Stimulated activated CD4-positive, alpha-beta T cell treated with anti-CD3 and anti-CD28 coated beads, Interleukin-2, amount 100 ng/mL, for 24 hours (primary cell): ENCODE measurements around the gene CTIF.
A peak's percentile ranks its signal among the peaks of the same experiment; 100 is the strongest.

Experiments
- DNase-seq, 2 donors: peaks; one replicate each; pipeline ENCODE4 v3.0.0-alpha.2; 2020

The CTIF gene

GRCh38 chr18:48828194-48828545 lies 289.3 kb downstream of the CTIF start:
- DNase-seq, result peak in 1 of 2 donors; percentile 6

- DNase-seq, result peak in 1 of 2 donors; percentile 13
Measured at GRCh38 chr18:48828691-48829442, 290.0 kb downstream of the CTIF start.

- peak in 1 of 2 donors; percentile 11 for DNase-seq
Measured at GRCh38 chr18:48829443-48830149, 290.8 kb downstream of the CTIF start.

GRCh38 chr18:48831113-48831759 lies 292.4 kb downstream of the CTIF start:
- DNase-seq, result peak in 1 of 2 donors; percentile 13

- DNase-seq, result peak in 1 of 2 donors; percentile 11
Measured at GRCh38 chr18:48831802-48832201, 293.0 kb downstream of the CTIF start.

GRCh38 chr18:48832938-48833700 lies 294.3 kb downstream of the CTIF start:
- DNase-seq, result peak in 1 of 2 donors; percentile 24

GRCh38 chr18:48833701-48834412 lies 295.0 kb downstream of the CTIF start:
- peak; percentile 60 to 70 for DNase-seq

- DNase-seq, result peak; percentile 72 to 79
Measured at GRCh38 chr18:48834413-48835031, 295.7 kb downstream of the CTIF start.

- no peak for DNase-seq
Measured at GRCh38 chr18:48835119-48835518, 296.3 kb downstream of the CTIF start.

GRCh38 chr18:48835745-48836170 lies 296.9 kb downstream of the CTIF start:
- DNase-seq, result no peak

- no peak for DNase-seq
Measured at GRCh38 chr18:48836231-48836805, 297.5 kb downstream of the CTIF start.

GRCh38 chr18:48836806-48837615 lies 298.2 kb downstream of the CTIF start:
- DNase-seq, result no peak

- no peak for DNase-seq
Measured at GRCh38 chr18:48837676-48838075, 298.8 kb downstream of the CTIF start.

GRCh38 chr18:48838166-48838775 lies 299.4 kb downstream of the CTIF start:
- DNase-seq, result no peak

- DNase-seq, result no peak
Measured at GRCh38 chr18:48838921-48839818, 300.3 kb downstream of the CTIF start.

GRCh38 chr18:48839819-48840490 lies 301.1 kb downstream of the CTIF start:
- DNase-seq, result no peak

GRCh38 chr18:48840491-48840877 lies 301.7 kb downstream of the CTIF start:
- DNase-seq, result no peak
